Measurements from ENCODE around the gene CEP128. TPM values are rescaled to one million over a fixed set of nuclear protein-coding genes. Genes with fewer than 3 reads are reported as not detected.

Gene CEP128
- total and polyA plus RNA-seq, 3 donors from 2014 or later = 8.5 to 30.9 (median 15.3) TPM

GRCh38 chr14:80982711-80983110 lies 41.2 kb upstream of the CEP128 start:
- DNase-seq = no peak
- 88 to 93% methylated on average over 2 of the region's 2 CpGs for WGBS, 2 donors
- H3K4me1 ChIP-seq = no peaks in the 10 kb centered on the region
- intact Hi-C loops (cut with DNase I; ENCODE audit: low total_unique reads) = no loop called here
- no peak for TF ChIP-seq POLR2A (IDR thresholded peaks at IDR 0.05)
- TF ChIP-seq, protein P1, sequence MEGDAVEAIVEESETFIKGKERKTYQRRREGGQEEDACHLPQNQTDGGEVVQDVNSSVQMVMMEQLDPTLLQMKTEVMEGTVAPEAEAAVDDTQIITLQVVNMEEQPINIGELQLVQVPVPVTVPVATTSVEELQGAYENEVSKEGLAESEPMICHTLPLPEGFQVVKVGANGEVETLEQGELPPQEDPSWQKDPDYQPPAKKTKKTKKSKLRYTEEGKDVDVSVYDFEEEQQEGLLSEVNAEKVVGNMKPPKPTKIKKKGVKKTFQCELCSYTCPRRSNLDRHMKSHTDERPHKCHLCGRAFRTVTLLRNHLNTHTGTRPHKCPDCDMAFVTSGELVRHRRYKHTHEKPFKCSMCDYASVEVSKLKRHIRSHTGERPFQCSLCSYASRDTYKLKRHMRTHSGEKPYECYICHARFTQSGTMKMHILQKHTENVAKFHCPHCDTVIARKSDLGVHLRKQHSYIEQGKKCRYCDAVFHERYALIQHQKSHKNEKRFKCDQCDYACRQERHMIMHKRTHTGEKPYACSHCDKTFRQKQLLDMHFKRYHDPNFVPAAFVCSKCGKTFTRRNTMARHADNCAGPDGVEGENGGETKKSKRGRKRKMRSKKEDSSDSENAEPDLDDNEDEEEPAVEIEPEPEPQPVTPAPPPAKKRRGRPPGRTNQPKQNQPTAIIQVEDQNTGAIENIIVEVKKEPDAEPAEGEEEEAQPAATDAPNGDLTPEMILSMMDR (IDR thresholded peaks at IDR 0.05) = no peak
- no peaks in the 10 kb centered on the region for H3K9me3 ChIP-seq
- no peaks in the 10 kb centered on the region for H3K36me3 ChIP-seq (ENCODE audit: low read depth, missing control alignments)
- H3K27ac ChIP-seq = no peak overlapping the region
- no peak overlapping the region for H3K4me3 ChIP-seq
- no peaks in the 10 kb centered on the region for H3K27me3 ChIP-seq

- intact Hi-C loops (cut with DNase I; ENCODE audit: low total_unique reads) = no loop called here
- DNase-seq = no peak
- H3K36me3 ChIP-seq (ENCODE audit: low read depth, missing control alignments) = no peaks in the 10 kb centered on the region
These were observed 40.1 kb upstream of the CEP128 start for GRCh38 chr14:80981673-80982072.

DNA sequence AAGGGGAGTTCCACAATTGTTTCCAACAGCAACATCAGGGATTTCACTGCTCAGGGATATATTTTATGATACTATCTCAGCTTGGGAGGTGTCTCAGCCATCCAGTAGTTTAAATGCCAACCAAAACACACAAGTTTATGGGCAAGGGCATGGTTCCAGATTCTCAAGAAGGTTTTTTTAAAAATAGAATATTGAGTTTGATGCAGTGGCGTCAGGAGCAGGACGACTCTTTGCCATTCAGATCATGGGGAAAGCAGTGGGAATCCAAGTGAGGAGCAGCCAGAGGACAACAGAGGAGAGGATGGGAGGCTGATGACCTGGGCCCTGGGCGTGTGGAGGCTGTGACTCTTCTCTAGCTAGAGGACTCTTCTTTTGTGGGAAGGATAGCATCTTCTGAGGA lies 39.6 kb upstream of the CEP128 start:
- intact Hi-C loops (cut with DNase I; ENCODE audit: low total_unique reads) = no loop called here
- WGBS, 2 donors = 60 to 85% methylated on average over 3 of the region's 3 CpGs
- Histone ChIP-seq H3K36me3 (ENCODE audit: low read depth, missing control alignments) (no peaks in the 10 kb centered on the region), H3K27me3 (no peaks in the 10 kb centered on the region), H3K4me1 (no peaks in the 10 kb centered on the region), H3K4me3 (no peak overlapping the region), H3K9me3 (no peaks in the 10 kb centered on the region), H3K27ac (no peak overlapping the region)
- no peak for DNase-seq
- no peak for TF ChIP-seq POLR2A (IDR thresholded peaks at IDR 0.05)
- TF ChIP-seq, protein P1 (IDR thresholded peaks at IDR 0.05) = no peak

More at GRCh38 chr14:80981673-80982072, 40.1 kb upstream of the CEP128 start:
- Histone ChIP-seq H3K4me3 (no peak overlapping the region), H3K9me3 (no peaks in the 10 kb centered on the region), H3K4me1 (no peaks in the 10 kb centered on the region), H3K27me3 (no peaks in the 10 kb centered on the region), H3K27ac (no peak overlapping the region)
- 96 to 97% methylated on average over 7 of the region's 7 CpGs for WGBS, 2 donors
- TF ChIP-seq, protein P1 (IDR thresholded peaks at IDR 0.05) = no peak
- TF ChIP-seq POLR2A (IDR thresholded peaks at IDR 0.05) = no peak

GRCh38 chr14:80979951-80980350 lies 38.4 kb upstream of the CEP128 start:
- Histone ChIP-seq H3K36me3 (ENCODE audit: low read depth, missing control alignments) (no peaks in the 10 kb centered on the region), H3K27me3 (no peaks in the 10 kb centered on the region), H3K4me3 (no peak overlapping the region), H3K4me1 (no peaks in the 10 kb centered on the region), H3K9me3 (no peaks in the 10 kb centered on the region), H3K27ac (no peak overlapping the region)
- 83 to 85% methylated on average over 2 of the region's 2 CpGs for WGBS, 2 donors
- intact Hi-C loops (cut with DNase I; ENCODE audit: low total_unique reads) = no loop called here
- TF ChIP-seq, protein P1 (IDR thresholded peaks at IDR 0.05) = no peak
- TF ChIP-seq POLR2A (IDR thresholded peaks at IDR 0.05) = no peak
- DNase-seq = no peak

GRCh38 chr14:80978403-80978802 lies 36.9 kb upstream of the CEP128 start:
- Histone ChIP-seq H3K27me3 (no peaks in the 10 kb centered on the region), H3K27ac (no peak overlapping the region), H3K4me1 (no peaks in the 10 kb centered on the region), H3K36me3 (ENCODE audit: low read depth, missing control alignments) (no peaks in the 10 kb centered on the region), H3K4me3 (no peak overlapping the region), H3K9me3 (no peaks in the 10 kb centered on the region)
- WGBS, 2 donors = 62 to 63% methylated on average over 2 of the region's 2 CpGs
- intact Hi-C loops (cut with DNase I; ENCODE audit: low total_unique reads) = no loop called here
- DNase-seq = no peak
- TF ChIP-seq, protein P1 (IDR thresholded peaks at IDR 0.05) = no peak
- no peak for TF ChIP-seq POLR2A (IDR thresholded peaks at IDR 0.05)
